ENCODE results near the gene ACSS2.

Gene ACSS2

GRCh38 chr20:34943808-34944567 lies 67.6 kb downstream of the ACSS2 start:
- Mint-ChIP-seq H3K27ac (no peak overlapping the region), H3K9me3 (ENCODE audit: low read depth) (no peaks in the 10 kb centered on the region), H3K4me3 (no peak overlapping the region), H3K36me3 (peaks cover 6% of the 10 kb centered on the region), H3K4me1 (ENCODE audit: low read depth) (no peaks in the 10 kb centered on the region), H3K27me3 (no peaks in the 10 kb centered on the region)

GRCh38 chr20:34945315-34946077 lies 69.1 kb downstream of the ACSS2 start:
- Mint-ChIP-seq H3K27me3 (no peaks in the 10 kb centered on the region), H3K4me3 (no peak overlapping the region), H3K36me3 (peaks cover 6% of the 10 kb centered on the region), H3K27ac (no peak overlapping the region), H3K4me1 (ENCODE audit: low read depth) (no peaks in the 10 kb centered on the region), H3K9me3 (ENCODE audit: low read depth) (no peaks in the 10 kb centered on the region)

- Mint-ChIP-seq H3K4me3 (no peak overlapping the region), H3K9me3 (ENCODE audit: low read depth) (no peaks in the 10 kb centered on the region), H3K36me3 (peaks cover 4% of the 10 kb centered on the region), H3K27me3 (no peaks in the 10 kb centered on the region), H3K4me1 (ENCODE audit: low read depth) (no peaks in the 10 kb centered on the region), H3K27ac (no peak overlapping the region)
Measured at GRCh38 chr20:34946661-34947060, 70.2 kb downstream of the ACSS2 start.

- H3K4me1 Mint-ChIP-seq (ENCODE audit: low read depth) = peaks cover 2% of the 10 kb centered on the region
- H3K27me3 Mint-ChIP-seq = no peaks in the 10 kb centered on the region
- peaks cover 4% of the 10 kb centered on the region for H3K36me3 Mint-ChIP-seq
Measured at GRCh38 chr20:34947336-34947735, 70.9 kb downstream of the ACSS2 start.

GRCh38 chr20:34948030-34948429 lies 71.6 kb downstream of the ACSS2 start:
- Mint-ChIP-seq H3K9me3 (ENCODE audit: low read depth) (no peaks in the 10 kb centered on the region), H3K27ac (no peak overlapping the region), H3K36me3 (peaks cover 4% of the 10 kb centered on the region), H3K4me1 (ENCODE audit: low read depth) (peaks cover 5% of the 10 kb centered on the region), H3K27me3 (no peaks in the 10 kb centered on the region), H3K4me3 (no peak overlapping the region)

More at GRCh38 chr20:34947336-34947735, 70.9 kb downstream of the ACSS2 start:
- Mint-ChIP-seq H3K4me3 (no peak overlapping the region), H3K27ac (no peak overlapping the region), H3K9me3 (ENCODE audit: low read depth) (no peaks in the 10 kb centered on the region)

- H3K27ac Mint-ChIP-seq = no peak overlapping the region
- H3K4me1 Mint-ChIP-seq (ENCODE audit: low read depth) = peaks cover 5% of the 10 kb centered on the region
- no peaks in the 10 kb centered on the region for H3K9me3 Mint-ChIP-seq (ENCODE audit: low read depth)
- no peaks in the 10 kb centered on the region for H3K27me3 Mint-ChIP-seq
- H3K36me3 Mint-ChIP-seq = peaks cover 2% of the 10 kb centered on the region
- no peak overlapping the region for H3K4me3 Mint-ChIP-seq
Measured at GRCh38 chr20:34949120-34949519, 72.7 kb downstream of the ACSS2 start.

GRCh38 chr20:34951252-34951651 lies 74.8 kb downstream of the ACSS2 start:
- H3K4me1 Mint-ChIP-seq (ENCODE audit: low read depth) = peaks cover 22% of the 10 kb centered on the region
- no peak overlapping the region for H3K4me3 Mint-ChIP-seq
- no peak overlapping the region for H3K27ac Mint-ChIP-seq
- H3K9me3 Mint-ChIP-seq (ENCODE audit: low read depth) = no peaks in the 10 kb centered on the region
- H3K27me3 Mint-ChIP-seq = no peaks in the 10 kb centered on the region
- no peaks in the 10 kb centered on the region for H3K36me3 Mint-ChIP-seq

- Mint-ChIP-seq H3K27ac (no peak overlapping the region), H3K4me3 (no peak overlapping the region), H3K9me3 (ENCODE audit: low read depth) (no peaks in the 10 kb centered on the region), H3K36me3 (no peaks in the 10 kb centered on the region), H3K27me3 (no peaks in the 10 kb centered on the region), H3K4me1 (ENCODE audit: low read depth) (peaks cover 24% of the 10 kb centered on the region)
Measured at GRCh38 chr20:34951652-34952051, 75.2 kb downstream of the ACSS2 start.

GRCh38 chr20:34952671-34953070 lies 76.3 kb downstream of the ACSS2 start:
- Mint-ChIP-seq H3K36me3 (no peaks in the 10 kb centered on the region), H3K4me3 (no peak overlapping the region), H3K27me3 (no peaks in the 10 kb centered on the region), H3K4me1 (ENCODE audit: low read depth) (peaks cover 24% of the 10 kb centered on the region), H3K27ac (no peak overlapping the region), H3K9me3 (ENCODE audit: low read depth) (no peaks in the 10 kb centered on the region)

- Mint-ChIP-seq H3K4me3 (peak overlapping the region; percentile 35), H3K27ac (no peak overlapping the region), H3K4me1 (ENCODE audit: low read depth) (peaks cover 24% of the 10 kb centered on the region), H3K9me3 (ENCODE audit: low read depth) (no peaks in the 10 kb centered on the region), H3K27me3 (no peaks in the 10 kb centered on the region), H3K36me3 (no peaks in the 10 kb centered on the region)
Measured at GRCh38 chr20:34953960-34954359, 77.5 kb downstream of the ACSS2 start.

- Mint-ChIP-seq H3K27ac (peak overlapping the region; percentile 97), H3K27me3 (no peaks in the 10 kb centered on the region), H3K4me1 (ENCODE audit: low read depth) (peaks cover 24% of the 10 kb centered on the region), H3K36me3 (no peaks in the 10 kb centered on the region), H3K4me3 (peak overlapping the region; percentile 98), H3K9me3 (ENCODE audit: low read depth) (no peaks in the 10 kb centered on the region)
Measured at GRCh38 chr20:34954904-34955230, 78.5 kb downstream of the ACSS2 start.

- H3K4me3 Mint-ChIP-seq = peak within 1 kb of the TSS; percentile 98
- no peaks in the 10 kb centered on the region for H3K27me3 Mint-ChIP-seq
- peaks cover 24% of the 10 kb centered on the region for H3K4me1 Mint-ChIP-seq (ENCODE audit: low read depth)
- H3K27ac Mint-ChIP-seq = peak within 1 kb of the TSS; percentile 97
- H3K36me3 Mint-ChIP-seq = no peaks in the 10 kb centered on the region
- H3K9me3 Mint-ChIP-seq (ENCODE audit: low read depth) = no peaks in the 10 kb centered on the region
Measured at GRCh38 chr20:34955231-34956040, 79.0 kb downstream of the ACSS2 start, which contains the start of the genes GSS and MYH7B. Gene GSS, minus strand, starts transcription at chr20:34955806. Its CDS starts 3,954 bp downstream, at chr20:34951852. Gene MYH7B, plus strand, starts transcription at chr20:34955868. Its CDS starts 22,138 bp downstream, at chr20:34978006.

GRCh38 chr20:34956041-34956458 lies 79.6 kb downstream of the ACSS2 start:
- Mint-ChIP-seq H3K27ac (peak overlapping the region; percentile 97), H3K36me3 (no peaks in the 10 kb centered on the region), H3K4me1 (ENCODE audit: low read depth) (peaks cover 30% of the 10 kb centered on the region), H3K4me3 (peak overlapping the region; percentile 98), H3K27me3 (no peaks in the 10 kb centered on the region), H3K9me3 (ENCODE audit: low read depth) (no peaks in the 10 kb centered on the region)

GRCh38 chr20:34956751-34957472 lies 80.5 kb downstream of the ACSS2 start:
- Mint-ChIP-seq H3K27ac (no peak overlapping the region), H3K36me3 (no peaks in the 10 kb centered on the region), H3K4me1 (ENCODE audit: low read depth) (peaks cover 29% of the 10 kb centered on the region), H3K9me3 (ENCODE audit: low read depth) (no peaks in the 10 kb centered on the region), H3K4me3 (no peak overlapping the region), H3K27me3 (no peaks in the 10 kb centered on the region)
